Nephron progenitor cell (in vitro differentiated cells): Measurements from ENCODE around the gene ZNF580.

Experiments used
- DNase-seq: peaks from one replicate; pipeline ENCODE4 v3.0.0; 2021
- H3K27ac Mint-ChIP-seq: 2 replicates; pipeline ENCODE4 v1.8.0; 2021; ENCODE audit warnings: mild to moderate bottlenecking, moderate library complexity, mixed read lengths
- H3K27me3 Mint-ChIP-seq: 2 replicates; pipeline ENCODE4 v1.8.0; 2021; ENCODE audit warnings: mild to moderate bottlenecking, low read depth, mixed read lengths; ENCODE audit not compliant: poor library complexity
- H3K36me3 Mint-ChIP-seq: 2 replicates; pipeline ENCODE4 v1.8.0; 2021; ENCODE audit warnings: low read depth, mixed read lengths
- H3K4me1 Mint-ChIP-seq: 2 replicates; pipeline ENCODE4 v1.8.0; 2021; ENCODE audit warnings: mixed read lengths
- H3K4me3 Mint-ChIP-seq: 2 replicates; pipeline ENCODE4 v1.8.0; 2021; ENCODE audit warnings: mild to moderate bottlenecking, moderate library complexity, mixed read lengths
- H3K9me3 Mint-ChIP-seq: 2 replicates; pipeline ENCODE4 v1.8.0; 2021; ENCODE audit warnings: mild to moderate bottlenecking, moderate library complexity, mixed read lengths
- CTCF ChIP-seq: fragments of 200-600 bp; sonication (generic); IDR thresholded peaks from 2 replicates; pipeline ENCODE4 v1.5.0; 2021; ENCODE audit warnings: antibody characterized with exemption

The ZNF580 gene

GRCh38 chr19:55652311-55653128 lies 11.7 kb downstream of the ZNF580 start:
- Mint-ChIP-seq H3K27me3 (no peaks in the 10 kb centered on the region), H3K4me1 (peaks cover 35% of the 10 kb centered on the region), H3K9me3 (no peaks in the 10 kb centered on the region), H3K36me3 (peaks cover 8% of the 10 kb centered on the region), H3K4me3 (peak overlapping the region; percentile 54), H3K27ac (peak overlapping the region; percentile 68)
- no peak for DNase-seq
- no peak for TF ChIP-seq CTCF

- Mint-ChIP-seq H3K27ac (peak overlapping the region; percentile 100), H3K27me3 (no peaks in the 10 kb centered on the region), H3K36me3 (peaks cover 8% of the 10 kb centered on the region), H3K9me3 (no peaks in the 10 kb centered on the region), H3K4me1 (peaks cover 40% of the 10 kb centered on the region), H3K4me3 (peak overlapping the region; percentile 97)
- peak; percentile 99 for TF ChIP-seq CTCF
- peak; percentile 98 for DNase-seq
These were observed 13.0 kb downstream of the ZNF580 start for GRCh38 chr19:55653651-55654322.

- Mint-ChIP-seq H3K4me3 (peak overlapping the region; percentile 97), H3K9me3 (no peaks in the 10 kb centered on the region), H3K4me1 (peaks cover 39% of the 10 kb centered on the region), H3K27ac (peak overlapping the region; percentile 100), H3K27me3 (no peaks in the 10 kb centered on the region), H3K36me3 (peaks cover 11% of the 10 kb centered on the region)
- DNase-seq: peak; percentile 100
- no peak for TF ChIP-seq CTCF
These were observed 13.6 kb downstream of the ZNF580 start for GRCh38 chr19:55654323-55654867.

GRCh38 chr19:55654868-55655647 lies 14.3 kb downstream of the ZNF580 start, which contains the start of gene U2AF2:
U2AF2 (plus strand) TSS chr19:55655035; CDS start chr19:55655105, 70 bp downstream.
- Mint-ChIP-seq H3K27me3 (no peaks in the 10 kb centered on the region), H3K27ac (peak within 1 kb of the TSS; percentile 100), H3K4me1 (peaks cover 38% of the 10 kb centered on the region), H3K36me3 (peaks cover 14% of the 10 kb centered on the region), H3K4me3 (peak within 1 kb of the TSS; percentile 97), H3K9me3 (no peaks in the 10 kb centered on the region)
- peak; percentile 99 for DNase-seq
- TF ChIP-seq CTCF: no peak

- TF ChIP-seq CTCF: no peak
- no peak for DNase-seq
- Mint-ChIP-seq H3K36me3 (peaks cover 18% of the 10 kb centered on the region), H3K4me3 (peak overlapping the region; percentile 97), H3K27ac (peak overlapping the region; percentile 97), H3K4me1 (peaks cover 38% of the 10 kb centered on the region), H3K27me3 (no peaks in the 10 kb centered on the region), H3K9me3 (no peaks in the 10 kb centered on the region)
These were observed 14.8 kb downstream of the ZNF580 start for GRCh38 chr19:55655648-55656040.
